LoVo (cell line): ENCODE measurements around the gene KDM6B.
"Not testable (repeated sequence)": the region's sequence is repeated elsewhere in the genome, so short reads cannot be mapped to it uniquely, and the experiment has no call there.

ENCODE experiments used
- DNase-seq: peaks from one replicate; pipeline ENCODE4 v3.0.0-alpha.2; 2016; ENCODE audit warnings: low spot score

KDM6B gene

DNA sequence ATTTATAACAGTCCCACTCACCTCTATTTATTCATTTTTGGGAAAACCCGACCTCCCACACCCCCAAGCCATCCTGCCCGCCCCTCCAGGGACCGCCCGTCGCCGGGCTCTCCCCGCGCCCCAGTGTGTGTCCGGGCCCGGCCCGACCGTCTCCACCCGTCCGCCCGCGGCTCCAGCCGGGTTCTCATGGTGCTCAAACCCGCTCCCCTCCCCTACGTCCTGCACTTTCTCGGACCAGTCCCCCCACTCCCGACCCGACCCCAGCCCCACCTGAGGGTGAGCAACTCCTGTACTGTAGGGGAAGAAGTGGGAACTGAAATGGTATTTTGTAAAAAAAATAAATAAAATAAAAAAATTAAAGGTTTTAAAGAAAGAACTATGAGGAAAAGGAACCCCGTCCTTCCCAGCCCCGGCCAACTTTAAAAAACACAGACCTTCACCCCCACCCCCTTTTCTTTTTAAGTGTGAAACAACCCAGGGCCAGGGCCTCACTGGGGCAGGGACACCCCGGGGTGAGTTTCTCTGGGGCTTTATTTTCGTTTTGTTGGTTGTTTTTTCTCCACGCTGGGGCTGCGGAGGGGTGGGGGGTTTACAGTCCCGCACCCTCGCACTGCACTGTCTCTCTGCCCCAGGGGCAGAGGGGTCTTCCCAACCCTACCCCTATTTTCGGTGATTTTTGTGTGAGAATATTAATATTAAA, 20.2 kb downstream of the KDM6B start:
- no peak for DNase-seq

DNA sequence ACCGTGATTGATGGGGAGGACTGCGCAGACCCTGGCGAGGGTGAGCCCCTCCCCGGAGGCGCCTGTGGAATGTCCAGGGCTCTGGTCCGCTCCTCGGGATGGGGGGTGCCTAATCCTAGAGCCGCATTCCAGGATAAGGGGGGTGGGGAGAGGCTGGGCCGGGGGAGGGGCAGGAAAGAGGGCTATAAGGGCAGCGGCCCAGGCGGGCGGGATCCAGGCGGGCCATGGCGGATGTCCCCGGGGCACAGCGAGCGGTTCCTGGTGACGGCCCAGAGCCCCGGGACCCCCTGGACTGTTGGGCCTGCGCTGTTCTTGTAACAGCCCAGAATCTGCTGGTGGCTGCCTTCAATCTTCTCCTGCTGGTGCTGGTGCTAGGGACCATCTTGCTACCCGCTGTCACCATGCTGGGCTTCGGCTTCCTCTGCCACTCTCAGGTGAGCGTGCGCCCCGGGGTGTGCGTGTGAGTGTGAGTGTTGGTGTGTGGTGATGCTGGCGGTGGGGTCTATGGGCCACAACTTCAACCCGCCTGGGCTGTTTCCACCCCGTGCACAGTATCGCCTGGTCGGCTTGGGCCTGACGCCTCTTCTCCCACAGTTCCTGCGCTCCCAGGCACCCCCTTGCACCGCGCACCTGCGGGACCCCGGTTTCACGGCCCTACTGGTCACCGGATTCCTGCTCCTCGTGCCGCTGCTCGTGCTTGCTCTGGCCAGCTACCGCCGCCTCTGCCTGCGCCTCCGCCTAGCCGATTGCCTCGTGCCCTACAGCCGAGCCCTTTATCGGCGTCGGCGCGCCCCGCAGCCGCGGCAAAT, 21.0 kb downstream of the KDM6B start, which contains the start of gene TMEM88:
Gene TMEM88, plus strand, starts transcription at position 216 of the 809 bp plus-strand sequence. Its CDS starts 9 bp downstream, at position 225.
- DNase-seq, result no peak

DNA sequence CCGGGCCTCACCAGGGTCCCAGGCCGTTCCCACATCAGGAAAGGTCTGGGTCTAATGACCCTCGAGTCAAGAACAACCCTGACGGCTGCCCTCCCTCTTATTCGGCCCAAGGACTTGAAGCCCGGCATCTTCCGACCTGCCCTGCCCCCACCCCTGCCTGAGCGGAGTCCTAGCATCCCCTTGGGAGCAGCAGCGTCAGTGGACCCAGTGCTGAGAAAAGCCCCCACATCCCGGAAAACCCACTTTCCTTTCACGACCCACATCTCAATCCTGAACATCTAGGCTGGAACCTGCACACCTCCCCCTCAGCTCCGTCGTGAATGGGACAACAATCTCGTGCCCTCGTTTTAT, 21.6 kb downstream of the KDM6B start:
- no peak for DNase-seq

DNA sequence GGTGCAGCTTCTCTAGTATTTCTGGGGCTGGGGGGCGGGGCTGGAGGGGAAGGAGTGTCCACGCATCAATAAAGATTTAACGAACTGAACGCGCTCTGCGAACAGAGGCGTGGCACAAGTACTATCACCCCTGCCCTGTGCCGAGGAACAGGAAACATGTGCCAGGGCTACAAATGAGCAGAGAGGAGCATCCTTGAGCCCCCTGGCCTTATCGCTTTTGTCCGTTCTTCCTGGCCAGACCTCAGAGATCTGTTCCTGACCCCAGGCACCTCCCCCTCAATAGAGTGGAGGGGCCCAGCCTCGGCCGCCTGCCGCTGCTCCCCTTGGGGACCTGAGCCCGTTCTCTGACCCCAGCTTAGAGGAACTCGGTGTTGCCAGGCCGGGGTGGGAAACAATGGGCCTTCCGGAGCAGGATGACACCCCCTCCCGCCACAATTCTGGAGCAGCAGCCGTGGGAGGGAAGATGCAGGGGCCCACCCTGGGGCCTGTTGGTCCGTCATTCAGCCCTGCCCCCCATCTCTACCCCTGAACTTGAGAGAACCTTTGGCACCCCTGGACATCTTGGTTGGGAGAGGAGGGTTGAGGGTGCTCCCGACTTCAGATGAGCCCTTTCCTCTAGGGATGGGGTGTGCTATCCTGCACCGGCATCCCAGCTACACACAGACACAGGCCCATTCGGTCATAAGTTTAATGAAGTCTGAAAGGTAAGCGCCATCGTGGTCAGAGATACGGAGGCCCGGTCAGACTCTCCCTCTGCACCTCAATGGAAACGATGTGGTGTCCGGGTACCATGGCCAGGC, 22.2 kb downstream of the KDM6B start:
- peak; percentile 56 for DNase-seq

DNA sequence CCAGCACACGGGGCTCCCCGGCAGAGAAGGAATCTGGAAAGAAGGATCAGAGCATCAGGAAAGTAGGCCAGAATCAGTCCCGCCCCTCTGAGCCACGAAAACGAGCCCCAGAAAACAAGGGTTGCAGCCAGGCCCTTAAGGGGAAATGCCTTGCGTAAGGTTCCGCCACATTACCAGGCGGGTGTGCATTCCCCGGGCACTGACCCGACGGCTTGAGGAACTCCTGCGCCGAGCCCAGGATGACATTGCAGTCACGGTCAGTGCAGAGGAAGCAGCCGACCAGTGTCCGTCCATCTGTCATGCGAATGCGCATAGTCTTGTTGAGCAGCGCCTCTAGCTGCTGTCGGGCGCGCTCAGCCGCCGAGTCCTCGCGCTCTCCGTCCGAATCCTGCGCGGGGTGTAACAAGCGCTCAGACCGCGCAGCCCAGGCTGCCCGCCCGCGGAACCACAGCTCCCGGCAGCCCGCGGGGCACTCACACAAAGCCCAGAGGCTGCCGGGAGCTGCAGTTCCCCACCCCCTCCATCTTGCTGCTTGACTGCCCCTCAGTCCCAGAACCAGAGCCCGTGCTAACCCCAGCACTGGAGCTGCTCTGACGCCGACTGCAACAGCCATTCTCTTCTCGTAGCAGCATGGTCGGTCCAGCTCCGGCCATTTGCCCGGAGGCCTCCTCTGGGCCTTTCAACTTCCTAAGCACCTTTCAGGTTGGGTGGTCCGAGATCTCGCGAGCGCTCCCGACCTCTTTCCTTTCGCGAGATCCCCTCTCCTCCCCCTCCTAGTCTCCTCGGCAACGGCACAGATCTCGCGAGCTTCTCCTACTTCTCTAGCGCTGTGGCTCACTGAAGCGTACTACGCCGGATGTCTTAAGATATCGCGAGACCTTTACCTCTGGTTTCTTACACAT, 23.0 kb downstream of the KDM6B start, which contains the start of gene NAA38:
Gene NAA38, minus strand, starts transcription at position 749 of the 902 bp plus-strand sequence. Its CDS starts 96 bp downstream, at position 653.
- DNase-seq, result peak; percentile 100

DNA sequence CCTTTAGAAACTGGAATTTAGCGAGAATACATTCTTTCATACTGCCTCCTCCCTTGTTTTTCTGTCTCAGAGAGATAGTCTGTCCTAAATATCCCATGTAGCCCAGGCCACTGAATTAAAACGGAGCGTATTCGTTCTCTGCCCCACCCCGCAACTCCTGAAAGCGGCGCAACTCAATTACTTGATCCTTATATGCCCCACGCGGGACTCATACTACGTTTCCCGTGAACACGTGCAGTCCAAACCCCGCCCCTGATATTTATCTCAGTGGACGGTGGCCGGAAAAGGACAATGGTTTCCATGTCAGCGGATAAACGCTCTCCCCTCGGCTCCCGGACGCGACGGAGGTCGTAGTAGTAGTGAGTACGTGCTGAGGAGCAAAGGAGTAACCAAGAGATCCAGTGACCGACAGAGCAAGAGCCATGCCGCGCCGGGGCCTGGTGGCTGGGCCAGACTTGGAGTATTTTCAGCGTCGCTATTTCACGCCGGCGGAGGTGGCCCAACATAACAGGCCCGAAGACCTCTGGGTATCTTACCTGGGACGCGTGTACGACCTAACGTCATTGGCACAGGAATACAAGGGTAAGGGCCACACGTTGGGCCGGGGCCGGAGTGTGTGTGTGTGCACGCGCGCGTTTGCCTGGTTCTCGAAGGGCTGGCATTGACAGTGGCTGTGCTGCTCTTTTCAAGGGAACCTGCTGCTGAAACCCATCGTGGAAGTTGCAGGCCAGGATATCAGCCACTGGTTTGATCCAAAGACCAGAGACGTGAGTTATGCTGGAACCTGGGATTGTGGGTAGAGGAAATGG, 23.9 kb downstream of the KDM6B start, which contains the start of gene CYB5D1:
Gene CYB5D1, plus strand, starts transcription at position 291 of the 809 bp plus-strand sequence. Its CDS starts 132 bp downstream, at position 423.
- DNase-seq, result peak; percentile 91

DNA sequence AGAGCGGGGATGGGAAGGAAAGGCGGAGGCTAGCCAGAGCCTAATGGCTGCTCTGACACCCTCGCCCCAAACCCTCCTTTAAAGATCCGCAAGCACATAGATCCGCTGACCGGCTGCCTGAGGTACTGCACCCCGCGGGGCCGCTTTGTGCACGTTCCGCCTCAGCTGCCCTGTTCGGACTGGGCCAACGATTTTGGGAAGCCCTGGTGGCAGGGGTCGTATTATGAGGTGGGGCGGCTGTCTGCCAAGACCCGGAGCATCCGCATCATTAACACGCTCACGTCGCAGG, 24.4 kb downstream of the KDM6B start:
- peak; percentile 65 for DNase-seq

DNA sequence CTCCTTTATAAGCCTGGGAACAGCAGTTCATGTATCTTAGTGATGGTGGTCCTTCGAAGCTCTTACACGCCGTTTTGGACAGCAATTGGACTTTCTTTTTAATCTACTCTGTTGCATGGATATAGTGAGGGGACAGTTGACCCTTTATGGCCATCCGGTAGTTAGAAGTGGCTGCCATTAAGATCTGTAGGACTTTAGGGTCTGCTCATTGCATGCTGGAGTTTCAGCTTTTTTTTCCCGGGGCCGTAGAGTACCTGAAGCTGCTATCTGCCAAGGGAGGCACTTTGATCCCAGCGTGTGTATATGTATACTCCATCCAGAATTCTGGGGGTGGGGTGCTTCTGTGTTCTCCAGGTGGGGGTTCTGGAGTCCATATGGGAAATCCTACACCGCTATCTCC, 25.0 kb downstream of the KDM6B start:
- DNase-seq, result no peak

DNA sequence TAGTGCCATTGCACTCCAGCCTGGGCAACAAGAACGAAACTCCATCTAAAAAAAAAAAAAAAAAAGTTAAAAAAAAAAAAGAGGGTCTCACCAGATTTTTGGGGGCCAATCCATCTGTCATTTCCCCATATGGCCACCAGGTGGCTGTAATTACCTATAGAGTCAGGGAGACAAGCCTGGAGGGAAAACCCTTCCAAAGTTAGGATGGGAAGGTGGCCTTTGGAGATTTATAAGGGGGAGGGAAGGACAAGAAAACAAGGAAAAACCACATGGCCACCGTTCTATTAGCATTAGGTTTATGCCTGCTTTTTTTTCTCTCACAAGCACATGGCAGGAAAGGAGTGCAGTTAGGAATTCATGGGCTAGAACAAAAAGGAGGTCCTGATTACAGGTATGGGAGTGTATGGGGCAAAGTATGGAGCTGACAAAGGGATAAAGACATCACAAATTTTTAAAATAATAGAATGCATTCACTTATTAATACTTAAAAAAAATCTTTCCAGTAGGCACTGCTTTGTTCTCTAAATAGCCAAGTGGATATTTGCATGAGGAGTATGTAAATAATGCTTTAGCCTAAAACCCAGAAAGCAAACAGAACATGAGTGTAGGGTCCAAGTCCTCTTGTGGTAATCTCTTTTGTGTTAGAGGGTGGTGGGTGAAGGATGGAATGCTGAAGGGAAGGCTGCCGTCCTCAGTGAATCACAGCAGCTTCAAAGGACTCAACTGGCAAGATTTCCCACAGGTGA, 28.8 kb downstream of the KDM6B start:
- peak; percentile 28 for DNase-seq

DNA sequence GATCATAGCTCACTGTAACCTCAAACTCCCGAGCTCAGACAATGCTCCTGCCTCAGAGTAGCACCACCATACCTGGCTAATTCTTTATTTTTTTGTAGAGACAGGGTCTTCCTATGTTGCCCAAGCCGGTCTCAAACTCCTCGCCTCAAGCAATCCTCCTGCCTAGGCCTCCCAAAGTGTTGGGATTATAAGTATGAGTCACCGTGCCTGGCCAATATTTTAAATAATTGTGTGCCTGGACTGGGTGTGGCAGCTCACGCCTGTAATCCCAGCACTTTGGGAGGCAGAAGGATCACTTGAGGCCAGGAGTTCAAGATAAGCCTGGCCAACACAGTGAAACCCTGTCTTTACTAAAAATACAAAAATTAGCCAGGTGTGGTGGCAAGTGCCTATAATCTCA, 30.4 kb downstream of the KDM6B start:
- DNase-seq, result not testable (repeated sequence)

DNA sequence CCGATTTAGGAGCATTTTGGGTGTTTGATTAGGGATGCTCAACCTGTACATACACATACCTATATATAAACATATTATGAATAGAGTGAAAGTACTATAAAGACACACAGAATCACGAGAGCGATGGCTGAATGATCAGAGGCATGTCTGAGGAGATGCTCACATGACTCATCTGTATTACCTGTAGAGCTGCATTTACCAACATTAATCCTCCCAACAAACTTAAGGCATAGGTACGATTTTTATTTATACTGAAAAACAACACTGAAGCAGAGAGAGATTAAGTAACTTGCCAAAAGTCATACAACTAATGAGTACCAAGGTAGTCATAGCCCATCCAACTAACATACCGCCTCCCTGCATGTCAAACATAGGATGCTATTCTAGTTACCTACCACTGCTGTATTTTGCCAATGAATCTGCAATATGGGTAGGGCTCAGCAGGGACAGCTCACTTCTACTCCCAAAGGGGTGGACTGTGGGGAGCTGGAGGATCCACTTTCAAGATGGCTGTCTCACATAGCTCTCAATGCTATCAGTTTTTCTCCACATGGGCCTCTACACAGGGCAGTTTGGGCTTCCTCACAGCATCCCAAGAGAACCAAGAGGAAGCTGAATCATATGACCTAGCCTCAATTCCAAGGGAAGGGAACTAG, 31.1 kb downstream of the KDM6B start:
- no peak for DNase-seq

DNA sequence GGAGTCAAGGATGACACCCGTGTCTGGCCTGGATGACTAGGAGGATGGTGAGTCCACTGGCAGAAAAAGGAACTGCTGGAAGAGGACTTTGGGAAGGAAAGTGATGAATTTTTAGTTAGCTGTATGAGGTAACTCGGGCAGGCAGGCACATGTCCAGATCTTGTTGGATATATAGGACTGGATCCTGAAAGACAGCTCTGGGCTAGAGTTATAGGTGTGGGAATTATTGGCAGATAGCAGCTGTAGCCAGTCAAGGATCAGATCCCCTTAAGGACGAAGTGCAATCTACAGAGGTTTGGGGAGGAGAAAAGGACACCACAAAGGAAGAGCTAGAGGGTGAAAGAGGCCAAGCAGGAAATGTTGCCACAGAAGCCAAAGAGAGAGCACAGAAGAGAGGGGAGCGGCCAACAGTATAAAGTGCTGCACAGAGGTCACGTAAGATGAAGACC, 33.9 kb downstream of the KDM6B start:
- DNase-seq, result no peak

DNA sequence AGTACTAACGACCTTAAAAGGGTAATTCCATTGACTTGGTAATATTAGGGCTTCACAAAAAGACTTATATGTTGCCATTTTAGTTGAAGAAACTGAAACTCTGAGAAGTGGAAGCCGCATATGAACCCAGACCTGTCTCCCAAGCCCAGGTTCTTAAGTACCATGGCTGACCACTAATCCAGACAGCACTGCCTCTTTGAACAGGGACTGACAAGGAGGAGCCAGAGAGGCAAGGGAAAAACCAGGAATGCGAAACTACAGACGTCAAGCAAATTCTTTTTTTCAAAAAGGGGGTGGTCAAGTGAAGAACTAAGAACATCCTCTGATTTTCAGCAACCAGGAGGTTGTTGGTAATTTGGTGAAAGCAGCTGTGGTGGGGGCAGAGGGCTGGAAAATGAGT, 39.0 kb downstream of the KDM6B start:
- DNase-seq, result no peak

DNA sequence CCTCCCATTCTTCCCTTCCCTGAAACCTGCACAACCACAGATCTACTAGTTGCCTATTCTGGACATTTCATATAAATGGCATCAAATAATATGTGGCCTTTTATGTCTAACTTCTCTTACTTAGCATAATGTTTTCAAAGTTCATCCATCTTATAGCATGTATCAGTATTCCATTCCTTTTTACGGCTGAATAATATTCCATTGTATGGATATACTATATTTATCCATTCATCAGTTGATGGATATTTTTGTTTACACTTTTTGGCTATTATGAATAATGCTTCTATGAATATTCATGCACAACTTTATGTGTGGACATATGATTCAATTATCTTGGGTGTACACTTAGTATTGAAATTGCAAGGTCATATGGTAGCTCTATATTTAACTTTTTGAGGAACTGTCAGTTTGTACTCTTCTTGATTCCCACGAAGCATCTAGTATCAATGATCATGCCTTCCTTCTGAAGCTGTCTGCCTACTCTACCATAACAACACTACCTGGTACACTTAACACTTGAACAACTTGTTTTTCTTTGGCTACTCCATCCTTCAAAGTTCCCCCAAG, 41.9 kb downstream of the KDM6B start:
- no peak for DNase-seq

DNA sequence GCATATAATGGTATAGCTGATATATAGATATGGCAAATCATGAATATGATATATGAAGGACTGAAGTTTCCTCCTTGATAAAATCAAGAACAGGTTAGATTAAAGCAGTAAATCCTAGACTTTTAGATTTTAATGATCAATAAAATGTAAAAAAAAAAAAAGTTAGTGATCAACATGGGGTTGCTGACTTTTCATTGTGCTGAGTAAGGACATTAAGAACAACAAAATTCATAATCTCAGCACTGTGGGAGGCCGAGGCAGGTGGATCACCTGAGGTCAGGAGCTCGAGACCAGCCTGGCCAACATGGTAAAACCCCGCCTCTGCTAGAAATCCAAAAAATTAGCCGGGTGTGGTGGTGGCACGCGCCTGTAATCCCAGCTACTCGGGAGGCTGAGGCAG, 44.2 kb downstream of the KDM6B start:
- no peak for DNase-seq

DNA sequence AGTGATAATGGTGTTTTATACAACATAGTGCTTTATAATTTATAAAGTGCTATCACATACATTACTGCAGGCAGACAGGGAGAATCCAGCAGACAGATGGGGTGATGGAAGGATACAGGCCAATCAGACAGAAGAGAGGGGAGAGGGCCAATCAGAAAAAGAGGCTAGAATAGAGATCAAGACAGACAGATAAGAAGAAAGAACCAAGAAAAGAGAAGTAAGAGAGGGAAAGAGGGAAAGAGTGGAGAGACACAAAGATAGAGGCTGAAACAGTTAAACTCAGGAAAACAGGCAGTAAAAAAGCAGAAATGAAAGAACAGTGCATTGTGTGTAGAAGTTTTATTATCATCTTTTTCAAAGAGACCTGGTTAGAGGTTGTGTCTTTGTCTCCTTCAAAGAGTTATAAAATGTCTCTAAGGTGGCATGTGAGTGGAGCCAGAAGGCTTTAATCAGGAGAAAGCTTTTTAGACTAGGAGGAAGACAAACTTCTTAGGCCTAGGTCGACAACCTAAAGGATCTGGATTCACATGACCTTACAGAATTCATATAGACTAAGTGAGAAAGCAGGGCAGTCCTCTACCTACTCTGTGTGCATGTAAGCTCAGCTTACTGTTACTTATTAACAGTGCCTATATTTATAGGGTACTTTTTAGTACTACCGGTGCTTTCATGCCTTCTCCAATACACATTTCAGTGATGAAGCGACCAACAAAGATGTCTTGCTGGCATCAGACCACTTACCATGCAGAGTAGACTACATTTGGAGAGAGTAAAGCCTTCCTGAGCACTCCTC, 46.3 kb downstream of the KDM6B start:
- DNase-seq, result no peak

DNA sequence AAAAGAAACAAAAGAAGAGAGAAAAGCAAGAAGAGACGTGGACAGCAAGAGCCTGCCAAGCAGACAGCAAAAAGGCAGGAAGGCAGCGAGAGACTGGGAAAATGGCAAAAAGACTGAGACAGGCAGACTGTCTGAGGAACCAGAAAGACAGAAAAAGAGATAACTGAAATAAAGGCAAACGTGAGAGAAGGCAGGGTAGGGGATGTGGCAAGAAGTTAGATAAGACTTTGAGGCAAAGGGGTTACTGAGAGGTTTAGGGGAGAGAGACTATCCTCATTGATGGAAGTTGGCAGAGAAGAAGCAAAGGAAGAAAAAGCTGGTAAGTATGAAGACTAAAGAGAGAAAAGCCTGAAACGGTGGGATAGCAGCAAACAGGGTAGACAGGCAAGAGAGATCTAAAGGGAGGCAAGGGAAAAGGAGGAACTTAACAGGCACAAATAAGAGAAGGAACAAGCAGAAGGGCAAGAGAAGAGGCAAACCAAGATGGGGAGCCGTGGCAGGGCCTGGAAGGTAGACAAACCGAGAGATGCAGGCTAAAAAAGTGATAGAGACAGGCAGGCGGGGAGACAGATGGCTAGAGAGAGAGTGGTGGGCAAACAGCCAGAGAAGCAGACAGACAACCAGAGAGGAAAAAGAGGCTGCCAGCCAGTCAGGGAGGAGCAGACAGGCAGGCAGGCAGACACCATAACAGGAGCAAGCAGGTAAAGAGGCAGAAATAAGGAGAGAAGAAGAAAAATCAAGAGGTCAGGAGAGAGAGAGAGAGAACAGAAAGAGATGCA, 47.4 kb downstream of the KDM6B start:
- no peak for DNase-seq
